ENCODE data around the gene ANKS1A. TPM values are rescaled to one million over a fixed set of nuclear protein-coding genes. Genes with fewer than 3 reads are reported as not detected.

Gene ANKS1A
- total RNA-seq, 1 donor from 2014 or later, result 20.9 TPM

GRCh38 chr6:34867484-34867883 lies 21.6 kb upstream of the ANKS1A start:
- intact Hi-C loops (cut with DNase I), result no loop called here
- no peaks in the 10 kb centered on the region for H3K9me3 ChIP-seq
- H3K4me3 ChIP-seq, result no peak overlapping the region
- H3K27me3 ChIP-seq, result no peaks in the 10 kb centered on the region
- no peak for DNase-seq (ENCODE audit: low spot score in 2 of 2)
- TF ChIP-seq CTCF (IDR thresholded peaks at IDR 0.05), result no peak
- no peak overlapping the region for H3K27ac ChIP-seq
- H3K36me3 ChIP-seq, result peaks cover 44 to 54% of the 10 kb centered on the region in 2 donors
- no peaks in the 10 kb centered on the region for H3K4me1 ChIP-seq

- Histone ChIP-seq H3K9me3 (no peaks in the 10 kb centered on the region), H3K36me3 (peaks cover 48 to 69% of the 10 kb centered on the region in 2 donors), H3K4me1 (no peaks in the 10 kb centered on the region), H3K27ac (no peak overlapping the region), H3K4me3 (no peak overlapping the region), H3K27me3 (no peaks in the 10 kb centered on the region)
- no peak for DNase-seq (ENCODE audit: low spot score in 2 of 2)
- intact Hi-C loops (cut with DNase I), result no loop called here
- no peak for TF ChIP-seq CTCF (IDR thresholded peaks at IDR 0.05)
These were observed 17.2 kb upstream of the ANKS1A start for GRCh38 chr6:34871853-34872252.

- DNase-seq (ENCODE audit: low spot score in 2 of 2), result no peak
- no peak overlapping the region for H3K27ac ChIP-seq
- no peak for TF ChIP-seq CTCF (IDR thresholded peaks at IDR 0.05)
- H3K4me1 ChIP-seq, result no peaks in the 10 kb centered on the region
- H3K9me3 ChIP-seq, result no peaks in the 10 kb centered on the region
- peaks cover 49 to 70% of the 10 kb centered on the region in 2 donors for H3K36me3 ChIP-seq
- H3K4me3 ChIP-seq, result no peak overlapping the region
- intact Hi-C loops (cut with DNase I), result no loop called here
- no peaks in the 10 kb centered on the region for H3K27me3 ChIP-seq
These were observed 16.7 kb upstream of the ANKS1A start for GRCh38 chr6:34872332-34872731.

- Histone ChIP-seq H3K4me3 (no peak overlapping the region), H3K27ac (no peak overlapping the region), H3K4me1 (no peaks in the 10 kb centered on the region), H3K27me3 (no peaks in the 10 kb centered on the region), H3K36me3 (peaks cover 51 to 82% of the 10 kb centered on the region in 2 donors), H3K9me3 (no peaks in the 10 kb centered on the region)
- no peak for DNase-seq (ENCODE audit: low spot score in 2 of 2)
- no peak for TF ChIP-seq CTCF (IDR thresholded peaks at IDR 0.05)
- intact Hi-C loops (cut with DNase I), result no loop called here
These were observed 13.5 kb upstream of the ANKS1A start for GRCh38 chr6:34875292-34876213.

GRCh38 chr6:34876472-34876871 lies 12.6 kb upstream of the ANKS1A start:
- Histone ChIP-seq H3K27me3 (no peaks in the 10 kb centered on the region), H3K9me3 (no peaks in the 10 kb centered on the region), H3K36me3 (peaks cover 47 to 78% of the 10 kb centered on the region in 2 donors), H3K4me3 (no peak overlapping the region), H3K27ac (no peak overlapping the region), H3K4me1 (no peaks in the 10 kb centered on the region)
- intact Hi-C loops (cut with DNase I), result no loop called here
- no peak for TF ChIP-seq CTCF (IDR thresholded peaks at IDR 0.05)
- DNase-seq (ENCODE audit: low spot score in 2 of 2), result no peak

All from ascending aorta (tissue), 2 donors.